ENCODE measurements around the gene LOX.

LOX gene

GRCh38 chr5:122089096-122090013, 11.3 kb upstream of the LOX start:
- DNase-seq (ENCODE audit: low read depth): no peak

GRCh38 chr5:122085041-122085440, 7.0 kb upstream of the LOX start:
- no peak for DNase-seq (ENCODE audit: low read depth)
- no peak for TF ChIP-seq CTCF (IDR thresholded peaks at IDR 0.05; ENCODE audit: insufficient read depth, low read depth, low read length, missing control alignments)
- no peak overlapping the region for H3K4me3 ChIP-seq (ENCODE audit: low read depth, low read length)

More at GRCh38 chr5:122089096-122090013, 11.3 kb upstream of the LOX start:
- H3K4me3 ChIP-seq (ENCODE audit: low read depth, low read length): no peak overlapping the region
- no peak for TF ChIP-seq CTCF (IDR thresholded peaks at IDR 0.05; ENCODE audit: insufficient read depth, low read depth, low read length, missing control alignments)

GRCh38 chr5:122083535-122083934, 5.5 kb upstream of the LOX start:
- no peak for DNase-seq (ENCODE audit: low read depth)
- no peak for TF ChIP-seq CTCF (IDR thresholded peaks at IDR 0.05; ENCODE audit: insufficient read depth, low read depth, low read length, missing control alignments)

DNA sequence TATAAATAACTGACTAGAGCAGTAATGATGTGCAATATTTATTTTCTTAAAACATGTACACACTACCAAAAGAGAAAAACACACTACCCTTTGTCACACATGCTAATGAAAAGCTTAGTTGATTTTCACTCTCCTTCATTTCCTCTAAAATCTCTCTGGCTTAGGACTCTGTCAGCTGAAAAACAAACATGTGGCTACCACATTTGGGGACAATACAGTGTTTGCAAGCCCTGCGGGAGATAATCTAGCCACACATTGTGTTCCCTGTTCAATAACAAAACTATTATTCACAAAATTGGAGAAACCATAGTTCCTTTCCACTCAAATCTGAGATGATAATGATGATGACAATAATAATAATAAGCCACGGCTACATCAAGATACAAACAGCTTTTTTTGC, 3.5 kb upstream of the LOX start:
- no peak for TF ChIP-seq CTCF (IDR thresholded peaks at IDR 0.05; ENCODE audit: insufficient read depth, low read depth, low read length, missing control alignments)
- no peak overlapping the region for H3K4me3 ChIP-seq (ENCODE audit: low read depth, low read length)
- no peak for DNase-seq (ENCODE audit: low read depth)

More at GRCh38 chr5:122083535-122083934, 5.5 kb upstream of the LOX start:
- H3K4me3 ChIP-seq (ENCODE audit: low read depth, low read length): no peak overlapping the region

GRCh38 chr5:122077366-122078115, 518 bp downstream of the LOX start:
- peak overlapping the region; percentile 43 for H3K4me3 ChIP-seq (ENCODE audit: low read depth, low read length)
- TF ChIP-seq CTCF (IDR thresholded peaks at IDR 0.05; ENCODE audit: insufficient read depth, low read depth, low read length, missing control alignments): no peak
- DNase-seq (ENCODE audit: low read depth): no peak

DNA sequence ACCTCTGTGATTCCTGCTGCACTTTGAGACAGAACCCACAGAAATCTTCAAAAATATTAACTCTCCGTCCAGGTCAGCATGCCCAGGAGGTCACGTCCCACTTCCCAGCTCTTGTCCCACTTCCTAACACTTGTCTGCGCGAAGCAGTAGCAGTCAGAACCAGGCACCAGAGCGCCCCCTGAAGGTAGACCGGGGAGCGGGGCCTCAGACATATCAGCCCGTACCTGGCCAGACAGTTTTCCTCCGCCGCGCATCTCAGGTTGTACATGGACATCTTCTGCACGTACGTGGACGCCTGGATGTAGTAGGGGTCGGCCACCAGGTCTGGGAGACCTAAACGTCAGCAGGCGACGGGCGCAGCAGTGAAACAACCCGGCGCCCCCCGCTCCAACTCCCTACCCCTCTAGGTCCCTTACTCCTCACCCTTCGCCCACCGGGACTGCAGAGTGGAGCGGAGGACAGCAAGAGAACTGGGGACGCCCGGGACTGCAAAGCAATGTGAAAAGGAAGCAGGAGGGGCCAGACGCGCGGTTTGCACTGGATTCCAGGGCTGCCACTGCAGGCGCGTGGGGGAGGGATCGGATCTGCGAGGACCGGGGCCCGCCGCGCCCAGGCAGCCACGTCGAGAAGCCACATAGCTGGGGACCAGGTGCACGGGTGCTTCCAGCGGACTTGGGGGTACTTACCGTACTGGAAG, 1.2 kb downstream of the LOX start:
- TF ChIP-seq CTCF (IDR thresholded peaks at IDR 0.05; ENCODE audit: insufficient read depth, low read depth, low read length, missing control alignments): peak; percentile 71
- peak overlapping the region; percentile 43 for H3K4me3 ChIP-seq (ENCODE audit: low read depth, low read length)
- peak; percentile 51 for DNase-seq (ENCODE audit: low read depth)

All from GM12865 (cell line).